ENCODE results near the gene CHD2.

- no peak for TF ChIP-seq POLR2A (IDR thresholded peaks at IDR 0.05)
- TF ChIP-seq CTCF (IDR thresholded peaks at IDR 0.05) = no peak
Measured at GRCh38 chr15:93043621-93044300, 143.6 kb downstream of the CHD2 start.
